HepG2 (cell line): ENCODE measurements around the gene TMEM266. TPM values are rescaled to one million over a fixed set of nuclear protein-coding genes. Genes with fewer than 3 reads are reported as not detected.

Source experiments
- FOXA3 ChIP-seq: IDR thresholded peaks from 2 replicates; pipeline ENCODE4 v1.6.1; 2016; ENCODE audit warnings: missing genetic modification reagents, missing compliant biosample characterization
- GATAD2A ChIP-seq: IDR thresholded peaks from 2 replicates; pipeline ENCODE4 v1.6.1; 2016
- KDM6A ChIP-seq: IDR thresholded peaks from 2 replicates; pipeline ENCODE4 v1.6.1; 2016; ENCODE audit warnings: low read depth
- LCORL ChIP-seq, 2 experiments: fragments of 450-650 bp in 1 of 2; sonication (generic) in 1 of 2; formaldehyde crosslinking in 1 of 2; IDR thresholded peaks; 2 replicates each; pipeline versions ENCODE4 v1.5.0 to v1.6.1; 2017 to 2020; ENCODE audit warnings: antibody characterized with exemption in 1 of 2, missing genetic modification reagents in 1 of 2
- SALL1 ChIP-seq: sonication (generic); formaldehyde crosslinking; IDR thresholded peaks from 2 replicates; pipeline ENCODE4 v1.8.0; 2022; ENCODE audit warnings: mild to moderate bottlenecking, missing genetic modification reagents
- ZNF788 ChIP-seq: sonication (generic); formaldehyde crosslinking; IDR thresholded peaks from 2 replicates; pipeline ENCODE4 v1.5.0; 2020; ENCODE audit warnings: mild to moderate bottlenecking, missing genetic modification reagents, borderline replicate concordance
- ZSCAN31 ChIP-seq: sonication (generic); formaldehyde crosslinking; IDR thresholded peaks from 2 replicates; pipeline ENCODE4 v1.5.0; 2020; ENCODE audit warnings: low read depth, mild to moderate bottlenecking, missing genetic modification reagents
- polyA plus RNA-seq, 8 experiments: library from polyadenylated mRNA; depleted of rRNA in 3 of 8; stranded (reverse) in 7 of 8; unstranded in 1 of 8; fragments of >200 nt; fragmentation: Illumina TruSeq in 4 of 8; extraction: Trizol in 4 of 8; gene quantifications; 2 replicates each; pipeline versions ENCODE4 v1.2.1 to v1.2.3, GENCODE V29; 2011 to 2016; ENCODE audit warnings: low read depth in 4 of 8, missing spikeins in 1 of 8, mixed read lengths in 1 of 8; ENCODE audit not compliant: insufficient read depth in 1 of 8
- total RNA-seq, 5 experiments: library from RNA; depleted of rRNA; stranded (reverse); fragments of >200 nt; fragmentation: Illumina TruSeq; extraction: Trizol; gene quantifications; 2 replicates each; pipeline ENCODE4 v1.2.3, GENCODE V29; 2016; ENCODE audit warnings: low read depth in 1 of 5
- TF ChIP-seq, protein P1 (sequence below): sonication (generic); formaldehyde crosslinking; IDR thresholded peaks from 2 replicates; pipeline ENCODE4 v1.4.0; 2020; ENCODE audit warnings: missing genetic modification reagents
- TF ChIP-seq, protein P2 (sequence below): sonication (generic); formaldehyde crosslinking; IDR thresholded peaks from 2 replicates; pipeline ENCODE4 v1.4.0; 2020; ENCODE audit warnings: missing genetic modification reagents
- TF ChIP-seq, protein P3 (sequence below): sonication (generic); formaldehyde crosslinking; IDR thresholded peaks from 2 replicates; pipeline ENCODE4 v1.8.0; 2022; ENCODE audit warnings: mild to moderate bottlenecking, missing genetic modification reagents, borderline replicate concordance
- TF ChIP-seq, protein P4 (sequence below): sonication (generic); formaldehyde crosslinking; IDR thresholded peaks from 2 replicates; pipeline ENCODE4 v1.5.1; 2020; ENCODE audit warnings: mild to moderate bottlenecking, moderate library complexity, missing genetic modification reagents
- TF ChIP-seq, protein P5 (sequence below): IDR thresholded peaks from 2 replicates; pipeline ENCODE4 v1.4.0; 2020; ENCODE audit warnings: mild to moderate bottlenecking, missing genetic modification reagents
- TF ChIP-seq, protein P6 (sequence below): sonication (generic); formaldehyde crosslinking; IDR thresholded peaks from 2 replicates; pipeline ENCODE4 v1.8.0; 2022; ENCODE audit warnings: mild to moderate bottlenecking, missing genetic modification reagents, moderate library complexity

TMEM266 gene
- total and polyA plus RNA-seq, 2 of the 13 experiments (the other 11 are each of a cell fraction or from before 2014, with no cell fraction given): 0.04 TPM; not detected in 1

DNA sequence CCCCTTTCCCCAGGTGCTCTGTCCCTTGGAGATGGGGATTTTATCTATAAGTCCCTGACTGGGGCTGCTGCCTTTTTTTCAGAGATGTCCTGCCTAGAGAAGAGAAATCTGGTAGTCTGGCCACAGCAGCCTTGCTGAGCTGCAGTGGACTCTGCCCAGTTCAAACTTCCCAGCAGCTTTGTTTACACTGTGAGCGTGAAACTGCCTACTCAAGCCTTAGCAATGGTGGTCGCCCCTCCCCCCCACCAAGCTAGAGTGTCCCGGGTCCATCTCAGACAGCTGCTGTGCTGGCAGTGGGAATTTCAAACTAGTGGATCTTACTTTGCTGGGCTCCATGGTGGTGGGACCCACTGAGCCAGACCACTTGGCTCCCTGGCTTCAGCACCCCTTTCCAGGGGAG is 38.9 kb downstream of the TMEM266 start (continued):
- TF ChIP-seq, protein P1, sequence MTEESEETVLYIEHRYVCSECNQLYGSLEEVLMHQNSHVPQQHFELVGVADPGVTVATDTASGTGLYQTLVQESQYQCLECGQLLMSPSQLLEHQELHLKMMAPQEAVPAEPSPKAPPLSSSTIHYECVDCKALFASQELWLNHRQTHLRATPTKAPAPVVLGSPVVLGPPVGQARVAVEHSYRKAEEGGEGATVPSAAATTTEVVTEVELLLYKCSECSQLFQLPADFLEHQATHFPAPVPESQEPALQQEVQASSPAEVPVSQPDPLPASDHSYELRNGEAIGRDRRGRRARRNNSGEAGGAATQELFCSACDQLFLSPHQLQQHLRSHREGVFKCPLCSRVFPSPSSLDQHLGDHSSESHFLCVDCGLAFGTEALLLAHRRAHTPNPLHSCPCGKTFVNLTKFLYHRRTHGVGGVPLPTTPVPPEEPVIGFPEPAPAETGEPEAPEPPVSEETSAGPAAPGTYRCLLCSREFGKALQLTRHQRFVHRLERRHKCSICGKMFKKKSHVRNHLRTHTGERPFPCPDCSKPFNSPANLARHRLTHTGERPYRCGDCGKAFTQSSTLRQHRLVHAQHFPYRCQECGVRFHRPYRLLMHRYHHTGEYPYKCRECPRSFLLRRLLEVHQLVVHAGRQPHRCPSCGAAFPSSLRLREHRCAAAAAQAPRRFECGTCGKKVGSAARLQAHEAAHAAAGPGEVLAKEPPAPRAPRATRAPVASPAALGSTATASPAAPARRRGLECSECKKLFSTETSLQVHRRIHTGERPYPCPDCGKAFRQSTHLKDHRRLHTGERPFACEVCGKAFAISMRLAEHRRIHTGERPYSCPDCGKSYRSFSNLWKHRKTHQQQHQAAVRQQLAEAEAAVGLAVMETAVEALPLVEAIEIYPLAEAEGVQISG (CRISPR knock-in tag): peak; percentile 74
- TF ChIP-seq, protein P2, sequence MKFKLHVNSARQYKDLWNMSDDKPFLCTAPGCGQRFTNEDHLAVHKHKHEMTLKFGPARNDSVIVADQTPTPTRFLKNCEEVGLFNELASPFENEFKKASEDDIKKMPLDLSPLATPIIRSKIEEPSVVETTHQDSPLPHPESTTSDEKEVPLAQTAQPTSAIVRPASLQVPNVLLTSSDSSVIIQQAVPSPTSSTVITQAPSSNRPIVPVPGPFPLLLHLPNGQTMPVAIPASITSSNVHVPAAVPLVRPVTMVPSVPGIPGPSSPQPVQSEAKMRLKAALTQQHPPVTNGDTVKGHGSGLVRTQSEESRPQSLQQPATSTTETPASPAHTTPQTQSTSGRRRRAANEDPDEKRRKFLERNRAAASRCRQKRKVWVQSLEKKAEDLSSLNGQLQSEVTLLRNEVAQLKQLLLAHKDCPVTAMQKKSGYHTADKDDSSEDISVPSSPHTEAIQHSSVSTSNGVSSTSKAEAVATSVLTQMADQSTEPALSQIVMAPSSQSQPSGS (CRISPR knock-in tag): no peak
- TF ChIP-seq, protein P3, sequence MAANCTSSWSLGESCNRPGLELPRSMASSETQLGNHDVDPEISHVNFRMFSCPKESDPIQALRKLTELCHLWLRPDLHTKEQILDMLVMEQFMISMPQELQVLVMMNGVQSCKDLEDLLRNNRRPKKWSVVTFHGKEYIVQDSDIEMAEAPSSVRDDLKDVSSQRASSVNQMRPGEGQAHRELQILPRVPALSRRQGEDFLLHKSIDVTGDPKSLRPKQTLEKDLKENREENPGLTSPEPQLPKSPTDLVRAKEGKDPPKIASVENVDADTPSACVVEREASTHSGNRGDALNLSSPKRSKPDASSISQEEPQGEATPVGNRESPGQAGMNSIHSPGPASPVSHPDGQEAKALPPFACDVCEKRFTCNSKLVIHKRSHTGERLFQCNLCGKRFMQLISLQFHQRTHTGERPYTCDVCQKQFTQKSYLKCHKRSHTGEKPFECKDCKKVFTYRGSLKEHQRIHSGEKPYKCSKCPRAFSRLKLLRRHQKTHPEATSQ (CRISPR knock-in tag): 0 out of 2 replicates have a peak, but pooled peaks have one; percentile 40
- TF ChIP-seq LCORL (IDR thresholded peaks at IDR 0.05) (no peak), LCORL (CRISPR knock-in tag; IDR thresholded peaks at IDR 0.05) (peak; percentile 81; the same call in 1 of the 2 replicates), FOXA3 (CRISPR knock-in tag) (peak; percentile 87), KDM6A (CRISPR knock-in tag) (peak; percentile 91), ZNF788 (CRISPR knock-in tag) (peak; percentile 75; the same call in 1 of the 2 replicates), ZSCAN31 (CRISPR knock-in tag) (peak; percentile 29; the same call in 1 of the 2 replicates), SALL1 (CRISPR knock-in tag) (peak; percentile 87), GATAD2A (peak; percentile 51)
- TF ChIP-seq, protein P4, sequence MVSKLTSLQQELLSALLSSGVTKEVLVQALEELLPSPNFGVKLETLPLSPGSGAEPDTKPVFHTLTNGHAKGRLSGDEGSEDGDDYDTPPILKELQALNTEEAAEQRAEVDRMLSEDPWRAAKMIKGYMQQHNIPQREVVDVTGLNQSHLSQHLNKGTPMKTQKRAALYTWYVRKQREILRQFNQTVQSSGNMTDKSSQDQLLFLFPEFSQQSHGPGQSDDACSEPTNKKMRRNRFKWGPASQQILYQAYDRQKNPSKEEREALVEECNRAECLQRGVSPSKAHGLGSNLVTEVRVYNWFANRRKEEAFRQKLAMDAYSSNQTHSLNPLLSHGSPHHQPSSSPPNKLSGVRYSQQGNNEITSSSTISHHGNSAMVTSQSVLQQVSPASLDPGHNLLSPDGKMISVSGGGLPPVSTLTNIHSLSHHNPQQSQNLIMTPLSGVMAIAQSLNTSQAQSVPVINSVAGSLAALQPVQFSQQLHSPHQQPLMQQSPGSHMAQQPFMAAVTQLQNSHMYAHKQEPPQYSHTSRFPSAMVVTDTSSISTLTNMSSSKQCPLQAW (CRISPR knock-in tag): no peak
- TF ChIP-seq, protein P5, sequence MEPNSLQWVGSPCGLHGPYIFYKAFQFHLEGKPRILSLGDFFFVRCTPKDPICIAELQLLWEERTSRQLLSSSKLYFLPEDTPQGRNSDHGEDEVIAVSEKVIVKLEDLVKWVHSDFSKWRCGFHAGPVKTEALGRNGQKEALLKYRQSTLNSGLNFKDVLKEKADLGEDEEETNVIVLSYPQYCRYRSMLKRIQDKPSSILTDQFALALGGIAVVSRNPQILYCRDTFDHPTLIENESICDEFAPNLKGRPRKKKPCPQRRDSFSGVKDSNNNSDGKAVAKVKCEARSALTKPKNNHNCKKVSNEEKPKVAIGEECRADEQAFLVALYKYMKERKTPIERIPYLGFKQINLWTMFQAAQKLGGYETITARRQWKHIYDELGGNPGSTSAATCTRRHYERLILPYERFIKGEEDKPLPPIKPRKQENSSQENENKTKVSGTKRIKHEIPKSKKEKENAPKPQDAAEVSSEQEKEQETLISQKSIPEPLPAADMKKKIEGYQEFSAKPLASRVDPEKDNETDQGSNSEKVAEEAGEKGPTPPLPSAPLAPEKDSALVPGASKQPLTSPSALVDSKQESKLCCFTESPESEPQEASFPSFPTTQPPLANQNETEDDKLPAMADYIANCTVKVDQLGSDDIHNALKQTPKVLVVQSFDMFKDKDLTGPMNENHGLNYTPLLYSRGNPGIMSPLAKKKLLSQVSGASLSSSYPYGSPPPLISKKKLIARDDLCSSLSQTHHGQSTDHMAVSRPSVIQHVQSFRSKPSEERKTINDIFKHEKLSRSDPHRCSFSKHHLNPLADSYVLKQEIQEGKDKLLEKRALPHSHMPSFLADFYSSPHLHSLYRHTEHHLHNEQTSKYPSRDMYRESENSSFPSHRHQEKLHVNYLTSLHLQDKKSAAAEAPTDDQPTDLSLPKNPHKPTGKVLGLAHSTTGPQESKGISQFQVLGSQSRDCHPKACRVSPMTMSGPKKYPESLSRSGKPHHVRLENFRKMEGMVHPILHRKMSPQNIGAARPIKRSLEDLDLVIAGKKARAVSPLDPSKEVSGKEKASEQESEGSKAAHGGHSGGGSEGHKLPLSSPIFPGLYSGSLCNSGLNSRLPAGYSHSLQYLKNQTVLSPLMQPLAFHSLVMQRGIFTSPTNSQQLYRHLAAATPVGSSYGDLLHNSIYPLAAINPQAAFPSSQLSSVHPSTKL: peak; percentile 75
- TF ChIP-seq, protein P6, sequence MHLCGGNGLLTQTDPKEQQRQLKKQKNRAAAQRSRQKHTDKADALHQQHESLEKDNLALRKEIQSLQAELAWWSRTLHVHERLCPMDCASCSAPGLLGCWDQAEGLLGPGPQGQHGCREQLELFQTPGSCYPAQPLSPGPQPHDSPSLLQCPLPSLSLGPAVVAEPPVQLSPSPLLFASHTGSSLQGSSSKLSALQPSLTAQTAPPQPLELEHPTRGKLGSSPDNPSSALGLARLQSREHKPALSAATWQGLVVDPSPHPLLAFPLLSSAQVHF (CRISPR knock-in tag): 0 out of 2 replicates have a peak, but pooled peaks have one; percentile 43
